ENCODE results near the gene RFX2. TPM values are rescaled to one million over a fixed set of nuclear protein-coding genes. Genes with fewer than 3 reads are reported as not detected.
"Not testable (repeated sequence)": the region's sequence is repeated elsewhere in the genome, so short reads cannot be mapped to it uniquely, and the experiment has no call there.

The RFX2 gene
- total RNA-seq, 1 donor from 2014 or later = 5.2 TPM

GRCh38 chr19:6079107-6079506 is 31.2 kb downstream of the RFX2 start:
- no peak overlapping the region for H3K9ac ChIP-seq (ENCODE audit: low read depth in 1 of 3, low read length in 3 of 3)
- H3K27me3 ChIP-seq (ENCODE audit: control insufficient read depth in 3 of 3, insufficient read depth in 3 of 3, low read length in 3 of 3) = peaks cover 0 to 4% (median 0%) of the 10 kb centered on the region in 3 donors
- no peak overlapping the region for H3K27ac ChIP-seq (ENCODE audit: low read depth, low read length)
- H3K4me1 ChIP-seq (ENCODE audit: control insufficient read depth in 3 of 3, insufficient read depth in 3 of 3, low read length in 3 of 3) = peaks cover 8 to 13% (median 10%) of the 10 kb centered on the region in 3 donors
- no peaks in the 10 kb centered on the region for H3K9me3 ChIP-seq (ENCODE audit: control insufficient read depth in 3 of 3, low read length in 3 of 3)
- no peaks in the 10 kb centered on the region for H3K36me3 ChIP-seq (ENCODE audit: control insufficient read depth in 3 of 3, insufficient read depth in 3 of 3, low read length in 3 of 3)
- no peak overlapping the region for H3K4me3 ChIP-seq (ENCODE audit: low read length in 3 of 3)

DNA sequence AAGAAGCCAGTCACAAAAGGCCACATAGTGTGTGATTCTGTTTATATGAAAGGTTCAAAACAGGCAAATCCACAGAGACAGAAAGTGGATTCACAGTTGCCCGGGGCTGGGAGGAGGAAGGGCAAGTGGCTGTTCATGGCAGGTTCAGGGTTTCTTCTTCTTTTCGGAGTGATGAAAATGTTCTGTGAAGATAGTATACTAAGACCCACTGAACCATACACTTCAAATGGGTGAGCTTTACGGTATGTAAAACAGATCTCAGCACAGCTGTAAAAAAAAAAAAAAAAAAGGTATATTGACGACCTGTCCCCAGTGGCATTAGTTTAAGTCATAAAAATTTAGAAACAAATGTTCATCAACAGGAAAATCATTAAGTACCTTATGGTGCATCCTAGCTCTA is 32.2 kb downstream of the RFX2 start:
- H3K4me3 ChIP-seq (ENCODE audit: low read length in 3 of 3) = no peak overlapping the region
- H3K9ac ChIP-seq (ENCODE audit: low read depth in 1 of 3, low read length in 3 of 3) = no peak overlapping the region
- no peak overlapping the region for H3K27ac ChIP-seq (ENCODE audit: low read depth, low read length)
- no peaks in the 10 kb centered on the region for H3K9me3 ChIP-seq (ENCODE audit: control insufficient read depth in 3 of 3, low read length in 3 of 3)
- H3K4me1 ChIP-seq (ENCODE audit: control insufficient read depth in 3 of 3, insufficient read depth in 3 of 3, low read length in 3 of 3) = peaks cover 8 to 16% (median 10%) of the 10 kb centered on the region in 3 donors
- no peaks in the 10 kb centered on the region for H3K36me3 ChIP-seq (ENCODE audit: control insufficient read depth in 3 of 3, insufficient read depth in 3 of 3, low read length in 3 of 3)
- H3K27me3 ChIP-seq (ENCODE audit: control insufficient read depth in 3 of 3, insufficient read depth in 3 of 3, low read length in 3 of 3) = peaks cover 0 to 4% (median 0%) of the 10 kb centered on the region in 3 donors

DNA sequence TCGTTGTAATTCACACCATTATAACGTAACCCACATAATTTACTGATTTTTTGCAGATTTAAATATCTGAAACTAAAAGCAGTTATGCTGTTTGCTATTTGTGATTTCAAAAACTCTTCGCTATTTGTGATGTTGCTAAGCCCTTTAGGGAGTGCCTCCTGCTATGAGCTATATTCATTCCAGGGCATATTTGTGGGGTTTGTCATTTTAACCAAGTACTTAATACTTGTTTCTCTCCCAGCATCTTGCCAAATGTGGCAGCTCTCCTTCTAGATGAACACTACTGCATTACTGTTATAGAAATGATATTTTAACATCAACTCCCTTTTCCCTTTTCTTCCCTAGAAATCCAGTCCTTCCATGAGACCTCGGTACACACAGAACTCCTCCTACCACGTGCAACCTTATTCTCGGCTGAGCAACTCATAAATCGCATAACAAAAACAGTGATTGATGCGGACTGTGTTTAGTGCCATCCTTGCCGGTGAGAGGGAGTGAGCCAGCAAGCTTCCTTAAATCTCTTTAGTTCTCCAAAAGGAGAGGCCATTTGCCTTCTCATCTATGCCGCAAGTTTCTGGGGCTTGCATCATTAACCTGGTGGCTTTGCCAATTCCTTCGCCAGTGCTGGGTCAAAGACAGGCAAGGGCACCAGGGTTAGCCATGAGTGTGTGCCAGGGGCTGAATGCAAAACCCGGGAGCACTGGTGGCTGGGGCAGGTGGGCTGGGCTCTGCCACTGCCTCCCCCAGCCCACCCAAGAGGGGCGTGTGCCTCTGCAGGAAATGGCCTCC is 33.4 kb downstream of the RFX2 start:
- H3K9me3 ChIP-seq (ENCODE audit: control insufficient read depth in 3 of 3, low read length in 3 of 3) = no peaks in the 10 kb centered on the region
- peaks cover 0 to 4% (median 0%) of the 10 kb centered on the region in 3 donors for H3K27me3 ChIP-seq (ENCODE audit: control insufficient read depth in 3 of 3, insufficient read depth in 3 of 3, low read length in 3 of 3)
- no peak overlapping the region for H3K4me3 ChIP-seq (ENCODE audit: low read length in 3 of 3)
- peak overlapping the region in 2 of 3 donors; percentile 33 to 38 for H3K9ac ChIP-seq (ENCODE audit: low read depth in 1 of 3, low read length in 3 of 3)
- H3K4me1 ChIP-seq (ENCODE audit: control insufficient read depth in 3 of 3, insufficient read depth in 3 of 3, low read length in 3 of 3) = peaks cover 8 to 16% (median 10%) of the 10 kb centered on the region in 3 donors
- H3K36me3 ChIP-seq (ENCODE audit: control insufficient read depth in 3 of 3, insufficient read depth in 3 of 3, low read length in 3 of 3) = no peaks in the 10 kb centered on the region
- H3K27ac ChIP-seq (ENCODE audit: low read depth, low read length) = peak overlapping the region; percentile 54

- Histone ChIP-seq H3K9ac (ENCODE audit: low read depth in 1 of 3, low read length in 3 of 3) (peak overlapping the region in 1 of 3 donors; percentile 4), H3K27ac (ENCODE audit: low read depth, low read length) (peak overlapping the region; percentile 30), H3K4me1 (ENCODE audit: control insufficient read depth in 3 of 3, insufficient read depth in 3 of 3, low read length in 3 of 3) (peaks cover 8 to 16% (median 10%) of the 10 kb centered on the region in 3 donors), H3K27me3 (ENCODE audit: control insufficient read depth in 3 of 3, insufficient read depth in 3 of 3, low read length in 3 of 3) (peaks cover 0 to 4% (median 0%) of the 10 kb centered on the region in 3 donors), H3K4me3 (ENCODE audit: low read length in 3 of 3) (no peak overlapping the region), H3K9me3 (ENCODE audit: control insufficient read depth in 3 of 3, low read length in 3 of 3) (no peaks in the 10 kb centered on the region), H3K36me3 (ENCODE audit: control insufficient read depth in 3 of 3, insufficient read depth in 3 of 3, low read length in 3 of 3) (no peaks in the 10 kb centered on the region)
Measured at GRCh38 chr19:6076291-6076665, 34.0 kb downstream of the RFX2 start.

DNA sequence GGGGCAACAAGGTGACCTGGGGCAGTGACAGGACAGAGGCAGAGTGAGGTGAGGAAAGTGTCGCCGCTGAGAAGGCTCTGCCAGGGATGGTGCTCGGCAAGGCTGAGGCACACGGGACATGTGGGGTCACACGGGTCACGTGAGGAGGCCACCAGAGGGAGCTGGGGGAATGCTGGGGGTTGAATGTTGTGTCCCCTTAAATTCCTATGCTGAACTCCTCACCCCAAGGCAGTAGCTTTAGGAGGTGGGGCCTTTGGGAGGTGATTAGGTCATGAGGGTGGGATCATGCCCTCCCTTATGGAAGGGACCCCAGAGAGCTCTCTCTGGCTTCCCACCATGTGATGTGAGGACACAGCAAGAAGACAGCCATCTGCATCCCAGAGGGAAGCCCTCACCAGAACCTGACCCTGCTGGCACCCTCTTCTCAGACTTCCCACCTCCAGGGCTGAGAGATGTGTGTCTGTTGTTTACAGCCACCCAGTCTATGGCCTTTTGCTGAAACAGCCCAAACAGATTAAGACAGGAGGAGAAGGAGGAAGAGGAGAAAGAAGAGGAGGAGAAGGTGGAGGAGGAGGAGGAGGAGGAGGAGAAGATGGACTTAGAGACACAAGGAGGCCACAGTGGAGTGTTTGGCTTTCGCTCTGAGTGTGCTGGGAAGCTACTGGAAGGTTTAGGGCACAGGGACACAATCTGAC is 35.4 kb downstream of the RFX2 start:
- H3K9me3 ChIP-seq (ENCODE audit: control insufficient read depth in 3 of 3, low read length in 3 of 3) = no peaks in the 10 kb centered on the region
- H3K27ac ChIP-seq (ENCODE audit: low read depth, low read length) = peak overlapping the region; percentile 25
- H3K4me1 ChIP-seq (ENCODE audit: control insufficient read depth in 3 of 3, insufficient read depth in 3 of 3, low read length in 3 of 3) = peaks cover 8 to 16% (median 10%) of the 10 kb centered on the region in 3 donors
- no peaks in the 10 kb centered on the region for H3K36me3 ChIP-seq (ENCODE audit: control insufficient read depth in 3 of 3, insufficient read depth in 3 of 3, low read length in 3 of 3)
- H3K4me3 ChIP-seq (ENCODE audit: low read length in 3 of 3) = no peak overlapping the region
- H3K9ac ChIP-seq (ENCODE audit: low read depth in 1 of 3, low read length in 3 of 3) = no peak overlapping the region
- peaks cover 0 to 4% (median 0%) of the 10 kb centered on the region in 3 donors for H3K27me3 ChIP-seq (ENCODE audit: control insufficient read depth in 3 of 3, insufficient read depth in 3 of 3, low read length in 3 of 3)

GRCh38 chr19:6073858-6074708 is 36.2 kb downstream of the RFX2 start:
- Histone ChIP-seq H3K9ac (ENCODE audit: low read depth in 1 of 3, low read length in 3 of 3) (no peak overlapping the region), H3K36me3 (ENCODE audit: control insufficient read depth in 3 of 3, insufficient read depth in 3 of 3, low read length in 3 of 3) (no peaks in the 10 kb centered on the region), H3K9me3 (ENCODE audit: control insufficient read depth in 3 of 3, low read length in 3 of 3) (no peaks in the 10 kb centered on the region), H3K4me3 (ENCODE audit: low read length in 3 of 3) (no peak overlapping the region), H3K4me1 (ENCODE audit: control insufficient read depth in 3 of 3, insufficient read depth in 3 of 3, low read length in 3 of 3) (peaks cover 8 to 16% (median 10%) of the 10 kb centered on the region in 3 donors), H3K27ac (ENCODE audit: low read depth, low read length) (no peak overlapping the region), H3K27me3 (ENCODE audit: control insufficient read depth in 3 of 3, insufficient read depth in 3 of 3, low read length in 3 of 3) (peaks cover 0 to 4% (median 0%) of the 10 kb centered on the region in 3 donors)

- not testable (repeated sequence) for H3K36me3 ChIP-seq (ENCODE audit: control insufficient read depth in 3 of 3, insufficient read depth in 3 of 3, low read length in 3 of 3); H3K27me3 ChIP-seq (ENCODE audit: control insufficient read depth in 3 of 3, insufficient read depth in 3 of 3, low read length in 3 of 3); H3K4me3 ChIP-seq (ENCODE audit: low read length in 3 of 3); H3K27ac ChIP-seq (ENCODE audit: low read depth, low read length); H3K9ac ChIP-seq (ENCODE audit: low read depth in 1 of 3, low read length in 3 of 3); H3K9me3 ChIP-seq (ENCODE audit: control insufficient read depth in 3 of 3, low read length in 3 of 3)
- peaks cover 8 to 23% (median 10%) of the 10 kb centered on the region in 3 donors for H3K4me1 ChIP-seq (ENCODE audit: control insufficient read depth in 3 of 3, insufficient read depth in 3 of 3, low read length in 3 of 3)
Measured at GRCh38 chr19:6073233-6073632, 37.1 kb downstream of the RFX2 start.

DNA sequence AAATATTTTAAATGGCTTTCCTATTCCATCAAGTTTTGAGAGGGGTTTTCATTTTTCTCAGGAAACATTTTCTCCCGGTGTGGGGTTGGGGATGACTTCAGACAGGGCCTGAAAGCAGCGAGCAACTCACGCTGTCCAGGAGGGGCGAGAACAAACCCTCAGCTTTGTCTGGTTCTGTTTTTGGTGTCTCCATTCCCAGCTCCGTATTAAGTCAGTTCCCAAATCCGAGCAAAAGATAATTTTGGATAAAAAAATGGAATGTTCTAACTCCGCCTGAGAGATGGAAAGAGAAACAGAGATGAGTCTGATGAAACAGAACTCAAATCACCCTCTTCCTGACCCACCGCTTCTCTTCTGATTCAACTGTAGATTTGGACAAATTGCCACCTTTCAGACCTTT is 38.4 kb downstream of the RFX2 start:
- Histone ChIP-seq H3K9ac (ENCODE audit: low read depth in 1 of 3, low read length in 3 of 3) (peak overlapping the region in 1 of 3 donors; percentile 6), H3K9me3 (ENCODE audit: control insufficient read depth in 3 of 3, low read length in 3 of 3) (no peaks in the 10 kb centered on the region), H3K27me3 (ENCODE audit: control insufficient read depth in 3 of 3, insufficient read depth in 3 of 3, low read length in 3 of 3) (peaks cover 0 to 4% (median 0%) of the 10 kb centered on the region in 3 donors), H3K36me3 (ENCODE audit: control insufficient read depth in 3 of 3, insufficient read depth in 3 of 3, low read length in 3 of 3) (no peaks in the 10 kb centered on the region), H3K27ac (ENCODE audit: low read depth, low read length) (peak overlapping the region; percentile 73), H3K4me1 (ENCODE audit: control insufficient read depth in 3 of 3, insufficient read depth in 3 of 3, low read length in 3 of 3) (peaks cover 11 to 26% (median 17%) of the 10 kb centered on the region in 3 donors), H3K4me3 (ENCODE audit: low read length in 3 of 3) (no peak overlapping the region)

DNA sequence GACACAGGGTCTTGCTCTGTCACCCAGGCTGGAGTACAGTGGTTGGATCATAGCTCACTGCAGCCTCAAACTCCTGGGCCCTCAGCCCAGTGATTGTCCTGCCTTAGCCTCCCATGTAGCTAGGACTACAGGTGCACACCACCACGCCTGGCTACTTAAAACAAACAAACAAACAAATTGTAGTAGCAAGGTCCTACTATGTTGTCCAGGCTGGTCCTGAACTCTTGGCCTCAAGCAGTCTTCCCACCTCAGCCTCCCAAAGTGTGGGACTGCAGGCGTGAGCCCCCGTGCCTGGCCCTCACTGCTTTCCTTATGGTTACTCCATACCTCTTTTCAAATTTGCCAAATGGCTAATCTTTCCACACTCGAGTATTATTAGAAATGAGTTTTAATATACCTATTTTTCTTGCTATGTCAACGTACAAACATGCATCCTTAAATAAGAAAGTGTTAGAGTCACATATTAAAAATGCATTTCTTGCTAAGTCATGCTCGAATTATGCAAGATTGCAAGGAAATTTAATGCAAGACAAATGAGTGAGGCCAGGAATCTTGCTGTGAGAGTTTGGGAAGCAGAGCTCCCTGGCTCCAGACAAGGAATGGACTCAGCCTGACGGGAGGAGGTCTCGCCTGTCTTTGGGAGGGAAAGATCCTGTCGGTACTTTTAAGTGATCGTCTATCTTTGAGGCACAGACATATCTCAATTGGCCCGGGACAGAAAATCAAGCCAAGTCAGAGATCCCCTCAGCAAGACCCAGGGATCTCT is 39.4 kb downstream of the RFX2 start:
- Histone ChIP-seq H3K27ac (ENCODE audit: low read depth, low read length) (peak overlapping the region; percentile 73), H3K9me3 (ENCODE audit: control insufficient read depth in 3 of 3, low read length in 3 of 3) (no peaks in the 10 kb centered on the region), H3K27me3 (ENCODE audit: control insufficient read depth in 3 of 3, insufficient read depth in 3 of 3, low read length in 3 of 3) (peaks cover 0 to 4% (median 0%) of the 10 kb centered on the region in 3 donors), H3K4me3 (ENCODE audit: low read length in 3 of 3) (no peak overlapping the region), H3K9ac (ENCODE audit: low read depth in 1 of 3, low read length in 3 of 3) (no peak overlapping the region), H3K4me1 (ENCODE audit: control insufficient read depth in 3 of 3, insufficient read depth in 3 of 3, low read length in 3 of 3) (peaks cover 15 to 29% (median 26%) of the 10 kb centered on the region in 3 donors), H3K36me3 (ENCODE audit: control insufficient read depth in 3 of 3, insufficient read depth in 3 of 3, low read length in 3 of 3) (no peaks in the 10 kb centered on the region)

All from skeletal muscle tissue (tissue), 4 donors.